HepG2 (cell line): ENCODE measurements around the gene IL26. TPM values are rescaled to one million over a fixed set of nuclear protein-coding genes. Genes with fewer than 3 reads are reported as not detected.

Source experiments
- ATAC-seq: fragments of 200-7000 bp; cut with Tn5 transposase; 3 replicates; pipeline ENCODE4 v1.9.1; 2020; ENCODE audit warnings: mild to moderate bottlenecking, moderate library complexity
- BruUV-seq: library from RNA; stranded (reverse); fragments of 400-500 nt; replicated peaks from 2 replicates; lab custom pipeline; 2021; lab: Mats Ljungman, UMichigan
- CTCF ChIA-PET: fragments of 300-600 bp; formaldehyde crosslinking; extraction: SDS; loops from one replicate; lab custom pipeline; 2021; ENCODE audit warnings: low total read pairs, inconsistent platforms, low intra/inter-chr PET ratio; lab: Yijun Ruan, JAX
- POLR2A ChIA-PET: fragments of 350-600 bp; sonication (Branson Sonifier 250); formaldehyde crosslinking; loops from one replicate; lab custom pipeline; 2020; ENCODE audit warnings: antibody characterized with exemption, inconsistent platforms; lab: Yijun Ruan, JAX
- DNase-seq: peaks from one replicate; pipeline ENCODE4 v3.0.0-alpha.2; 2015; ENCODE audit warnings: low spot score
- FAIRE-seq: peaks from 3 replicates; lab custom pipeline; 2011; peaks lifted over from hg19 to GRCh38; lab: Jason Lieb, UNC
- H2AFZ ChIP-seq: one replicate; pipeline ENCODE4 v1.6.1; 2011; ENCODE audit warnings: low read length, inconsistent platforms
- H3K27ac ChIP-seq: fragments of 300-600 bp; 3 replicates; pipeline ENCODE4 v1.8.0; 2011; ENCODE audit warnings: mixed run types, mild to moderate bottlenecking, mixed read lengths, low read length, inconsistent platforms; ENCODE audit not compliant: insufficient read depth; ENCODE audit errors: extremely low read length
- H3K27me3 ChIP-seq, 2 experiments: fragments of 200-600 bp in 1 of 2; 2 replicates in 1 of 2; 3 replicates in 1 of 2; pipeline versions ENCODE4 v1.6.0 to v1.8.0; 2011; ENCODE audit warnings: low read length in 2 of 2, mild to moderate bottlenecking in 2 of 2, moderate library complexity in 2 of 2, inconsistent platforms in 1 of 2; ENCODE audit not compliant: insufficient read depth in 2 of 2, control insufficient read depth in 1 of 2
- H3K36me3 ChIP-seq, 2 experiments: fragments of 200-600 bp in 1 of 2; replicated peaks in 1 of 2; 2 replicates in 1 of 2; 3 replicates in 1 of 2; pipeline versions ENCODE4 v1.5.1 to v1.8.0; 2011; ENCODE audit warnings: low read length in 2 of 2, inconsistent platforms in 1 of 2; ENCODE audit not compliant: insufficient read depth in 2 of 2, control insufficient read depth in 1 of 2
- H3K4me1 ChIP-seq: 2 replicates; pipeline ENCODE4 v1.5.1; 2012; ENCODE audit warnings: low read length, inconsistent platforms; ENCODE audit not compliant: insufficient read depth
- H3K4me2 ChIP-seq: 2 replicates; pipeline ENCODE4 v1.6.0; 2011; ENCODE audit warnings: low read depth, low read length, inconsistent platforms
- H3K4me3 ChIP-seq, 3 experiments: fragments of 200-600 bp in 1 of 3; sonication (generic), shearing (Covaris generic) in 1 of 3; replicated peaks in 1 of 3; 2 replicates each; pipeline ENCODE4 v1.5.1; 2011 to 2016; ENCODE audit warnings: low read length in 3 of 3, inconsistent platforms in 2 of 3, low read depth in 2 of 3, mild to moderate bottlenecking in 2 of 3, control low read depth in 1 of 3, mixed read lengths in 1 of 3; ENCODE audit not compliant: insufficient read depth in 1 of 3
- H3K79me2 ChIP-seq: one replicate; pipeline ENCODE4 v1.6.1; 2011; ENCODE audit warnings: low read length, inconsistent platforms; ENCODE audit not compliant: insufficient read depth
- H3K9ac ChIP-seq: 2 replicates; pipeline ENCODE4 v1.6.0; 2011; ENCODE audit warnings: mild to moderate bottlenecking, low read depth, low read length, inconsistent platforms; ENCODE audit not compliant: insufficient read depth
- H3K9me3 ChIP-seq: 2 replicates; pipeline ENCODE4 v1.5.1; 2012; ENCODE audit warnings: mild to moderate bottlenecking, low read length
- H4K20me1 ChIP-seq: 2 replicates; pipeline ENCODE4 v1.6.0; 2011; ENCODE audit warnings: inconsistent platforms, mild to moderate bottlenecking, low read length, moderate library complexity; ENCODE audit not compliant: insufficient read depth
- ATRX ChIP-seq: sonication (generic); formaldehyde crosslinking; IDR thresholded peaks from 2 replicates; pipeline ENCODE4 v1.4.0; 2020; ENCODE audit warnings: missing genetic modification reagents, borderline replicate concordance
- FOXC1 ChIP-seq: sonication (generic); formaldehyde crosslinking; IDR thresholded peaks from 2 replicates; pipeline ENCODE4 v1.8.0; 2022; ENCODE audit warnings: mild to moderate bottlenecking, missing genetic modification reagents, borderline replicate concordance
- ZFP36 ChIP-seq: fragments of 150-350 bp; IDR thresholded peaks from 2 replicates; pipeline ENCODE4 v1.6.1; 2018; ENCODE audit warnings: borderline replicate concordance, low read length, low read depth; ENCODE audit not compliant: partially characterized antibody
- ZNF496 ChIP-seq: sonication (generic); formaldehyde crosslinking; IDR thresholded peaks from 2 replicates; pipeline ENCODE4 v1.8.1; 2023; ENCODE audit warnings: mild to moderate bottlenecking, moderate library complexity, missing genetic modification reagents; ENCODE audit not compliant: insufficient replicate concordance
- WGBS: methylation state at CpG from one replicate; pipeline ENCODE4 v1.1.6; 2017; ENCODE audit warnings: low lambda C conversion rate; 5-methylcytosine and 5-hydroxymethylcytosine counted together
- in situ Hi-C: cut with HindIII; loops from 2 replicates; pipeline ENCODE4 v1.10.0; 2017; ENCODE audit warnings: low pct_unique_long_range_greater_than_20kb; ENCODE audit not compliant: extremely low pct_ligation_motif_present
- intact Hi-C: fragments of 100-400 bp; cut with micrococcal nuclease; formaldehyde crosslinking; loops from one replicate; pipeline ENCODE4 v1.10.0; 2022; ENCODE audit not compliant: unreplicated experiment
- polyA plus RNA-seq, 8 experiments: library from polyadenylated mRNA; depleted of rRNA in 3 of 8; stranded (reverse) in 7 of 8; unstranded in 1 of 8; fragments of >200 nt; fragmentation: Illumina TruSeq in 4 of 8; extraction: Trizol in 4 of 8; gene quantifications; 2 replicates each; pipeline versions ENCODE4 v1.2.1 to v1.2.3, GENCODE V29; 2011 to 2016; ENCODE audit warnings: low read depth in 4 of 8, missing spikeins in 1 of 8, mixed read lengths in 1 of 8; ENCODE audit not compliant: insufficient read depth in 1 of 8
- total RNA-seq, 5 experiments: library from RNA; depleted of rRNA; stranded (reverse); fragments of >200 nt; fragmentation: Illumina TruSeq; extraction: Trizol; gene quantifications; 2 replicates each; pipeline ENCODE4 v1.2.3, GENCODE V29; 2016; ENCODE audit warnings: low read depth in 1 of 5
- TF ChIP-seq, protein P1 (sequence below): IDR thresholded peaks from 2 replicates; pipeline ENCODE4 v1.6.1; 2018; ENCODE audit warnings: missing genetic modification reagents
- TF ChIP-seq, protein P2 (sequence below): sonication (generic); formaldehyde crosslinking; IDR thresholded peaks from 2 replicates; pipeline ENCODE4 v1.4.0; 2020; ENCODE audit warnings: mild to moderate bottlenecking, missing genetic modification reagents
- TF ChIP-seq, protein P3 (sequence below): sonication (generic); formaldehyde crosslinking; IDR thresholded peaks from 2 replicates; pipeline ENCODE4 v1.8.1; 2022; ENCODE audit warnings: low read depth, mild to moderate bottlenecking, missing genetic modification reagents

IL26 gene
- total and polyA plus RNA-seq, 2 of the 13 experiments (the other 11 are each of a cell fraction or from before 2014, with no cell fraction given), result not detected

DNA sequence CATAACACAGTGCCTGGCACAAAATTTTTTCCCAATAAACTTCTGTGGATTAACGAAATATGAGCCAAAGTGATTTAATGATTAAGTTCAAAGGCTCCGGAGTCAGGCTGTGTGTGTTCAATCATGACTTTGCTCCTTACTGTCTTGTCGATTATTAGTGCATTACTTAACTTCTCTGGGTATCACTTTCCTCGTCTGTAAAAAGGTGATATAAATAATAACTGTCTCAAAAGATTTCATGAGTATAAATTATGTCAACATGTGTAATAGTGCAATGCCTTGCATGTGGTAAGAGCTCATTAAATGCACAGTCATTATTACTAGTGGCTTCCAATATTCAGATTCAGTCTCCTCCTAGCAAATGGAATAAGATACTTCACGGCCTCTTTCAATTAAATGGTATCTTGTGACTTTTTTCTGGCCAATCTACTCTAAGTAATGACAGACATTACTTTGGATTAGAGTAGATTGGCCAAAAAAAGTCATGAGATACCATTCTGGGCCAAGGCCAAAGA, 59.2 kb downstream of the IL26 start:
- WGBS, result 8% methylated on average over 5 of the region's 5 CpGs
- CTCF ChIA-PET, result no interaction called here
- FAIRE-seq, result no peak

DNA sequence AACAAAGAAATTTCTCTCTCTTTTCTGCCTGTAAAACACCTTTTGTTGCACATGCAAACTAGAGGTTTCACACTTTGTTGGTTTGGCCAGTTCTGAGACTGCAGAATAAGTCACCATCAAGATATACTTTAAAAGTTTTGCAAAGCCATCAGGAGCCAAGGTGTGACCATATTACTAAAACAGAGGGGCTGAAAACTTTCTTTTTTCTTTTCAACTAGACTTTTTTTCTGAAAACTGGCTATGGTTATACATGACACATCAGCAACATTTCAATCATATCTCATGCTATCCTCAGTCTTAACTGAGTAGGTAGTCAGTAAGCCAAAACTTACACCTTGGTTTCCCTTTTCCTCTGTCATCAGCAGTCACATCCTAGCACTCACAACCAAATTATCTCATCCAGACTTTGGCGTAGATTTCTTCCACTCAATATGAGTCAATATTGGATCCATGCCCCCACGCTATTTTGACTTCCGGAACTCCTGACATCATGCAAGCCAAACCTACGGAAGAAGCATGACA, 62.0 kb downstream of the IL26 start:
- POLR2A ChIA-PET, result no interaction called here
- Histone ChIP-seq H3K4me3 (no peak overlapping the region), H3K9me3 (no peaks in the 10 kb centered on the region), H3K4me2 (no peak overlapping the region), H3K27ac (no peak overlapping the region), H3K4me1 (no peaks in the 10 kb centered on the region), H3K79me2 (no peaks in the 10 kb centered on the region), H2AFZ (no peak overlapping the region), H3K9ac (no peak overlapping the region), H4K20me1 (no peaks in the 10 kb centered on the region), H3K27me3 (no peaks in the 10 kb centered on the region; a peak in 1 of 5 replicates), H3K36me3 (no peaks in the 10 kb centered on the region)
- in situ Hi-C loops (no loop called here), intact Hi-C loops (no loop called here)
- FAIRE-seq (no peak), ATAC-seq (no peak), DNase-seq (no peak)
- WGBS, result 59% methylated on average over 4 of the region's 4 CpGs
- no TSS peak for BruUV-seq
- CTCF ChIA-PET, result no interaction called here
- TF ChIP-seq FOXC1 (CRISPR knock-in tag) (no peak), ZFP36 (no peak), ATRX (no peak)
- TF ChIP-seq, protein P1, sequence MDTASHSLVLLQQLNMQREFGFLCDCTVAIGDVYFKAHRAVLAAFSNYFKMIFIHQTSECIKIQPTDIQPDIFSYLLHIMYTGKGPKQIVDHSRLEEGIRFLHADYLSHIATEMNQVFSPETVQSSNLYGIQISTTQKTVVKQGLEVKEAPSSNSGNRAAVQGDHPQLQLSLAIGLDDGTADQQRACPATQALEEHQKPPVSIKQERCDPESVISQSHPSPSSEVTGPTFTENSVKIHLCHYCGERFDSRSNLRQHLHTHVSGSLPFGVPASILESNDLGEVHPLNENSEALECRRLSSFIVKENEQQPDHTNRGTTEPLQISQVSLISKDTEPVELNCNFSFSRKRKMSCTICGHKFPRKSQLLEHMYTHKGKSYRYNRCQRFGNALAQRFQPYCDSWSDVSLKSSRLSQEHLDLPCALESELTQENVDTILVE (CRISPR knock-in tag), result no peak
- TF ChIP-seq, protein P2, sequence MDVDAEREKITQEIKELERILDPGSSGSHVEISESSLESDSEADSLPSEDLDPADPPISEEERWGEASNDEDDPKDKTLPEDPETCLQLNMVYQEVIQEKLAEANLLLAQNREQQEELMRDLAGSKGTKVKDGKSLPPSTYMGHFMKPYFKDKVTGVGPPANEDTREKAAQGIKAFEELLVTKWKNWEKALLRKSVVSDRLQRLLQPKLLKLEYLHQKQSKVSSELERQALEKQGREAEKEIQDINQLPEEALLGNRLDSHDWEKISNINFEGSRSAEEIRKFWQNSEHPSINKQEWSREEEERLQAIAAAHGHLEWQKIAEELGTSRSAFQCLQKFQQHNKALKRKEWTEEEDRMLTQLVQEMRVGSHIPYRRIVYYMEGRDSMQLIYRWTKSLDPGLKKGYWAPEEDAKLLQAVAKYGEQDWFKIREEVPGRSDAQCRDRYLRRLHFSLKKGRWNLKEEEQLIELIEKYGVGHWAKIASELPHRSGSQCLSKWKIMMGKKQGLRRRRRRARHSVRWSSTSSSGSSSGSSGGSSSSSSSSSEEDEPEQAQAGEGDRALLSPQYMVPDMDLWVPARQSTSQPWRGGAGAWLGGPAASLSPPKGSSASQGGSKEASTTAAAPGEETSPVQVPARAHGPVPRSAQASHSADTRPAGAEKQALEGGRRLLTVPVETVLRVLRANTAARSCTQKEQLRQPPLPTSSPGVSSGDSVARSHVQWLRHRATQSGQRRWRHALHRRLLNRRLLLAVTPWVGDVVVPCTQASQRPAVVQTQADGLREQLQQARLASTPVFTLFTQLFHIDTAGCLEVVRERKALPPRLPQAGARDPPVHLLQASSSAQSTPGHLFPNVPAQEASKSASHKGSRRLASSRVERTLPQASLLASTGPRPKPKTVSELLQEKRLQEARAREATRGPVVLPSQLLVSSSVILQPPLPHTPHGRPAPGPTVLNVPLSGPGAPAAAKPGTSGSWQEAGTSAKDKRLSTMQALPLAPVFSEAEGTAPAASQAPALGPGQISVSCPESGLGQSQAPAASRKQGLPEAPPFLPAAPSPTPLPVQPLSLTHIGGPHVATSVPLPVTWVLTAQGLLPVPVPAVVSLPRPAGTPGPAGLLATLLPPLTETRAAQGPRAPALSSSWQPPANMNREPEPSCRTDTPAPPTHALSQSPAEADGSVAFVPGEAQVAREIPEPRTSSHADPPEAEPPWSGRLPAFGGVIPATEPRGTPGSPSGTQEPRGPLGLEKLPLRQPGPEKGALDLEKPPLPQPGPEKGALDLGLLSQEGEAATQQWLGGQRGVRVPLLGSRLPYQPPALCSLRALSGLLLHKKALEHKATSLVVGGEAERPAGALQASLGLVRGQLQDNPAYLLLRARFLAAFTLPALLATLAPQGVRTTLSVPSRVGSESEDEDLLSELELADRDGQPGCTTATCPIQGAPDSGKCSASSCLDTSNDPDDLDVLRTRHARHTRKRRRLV (CRISPR knock-in tag), result no peak

More for the DNA sequence above, 59.2 kb downstream of the IL26 start:
- Histone ChIP-seq H3K9ac (no peak overlapping the region), H3K27ac (no peak overlapping the region), H4K20me1 (no peaks in the 10 kb centered on the region), H2AFZ (no peak overlapping the region), H3K4me1 (no peaks in the 10 kb centered on the region), H3K27me3 (no peaks in the 10 kb centered on the region; a peak in 1 of 5 replicates), H3K36me3 (no peaks in the 10 kb centered on the region), H3K4me2 (no peak overlapping the region), H3K79me2 (no peaks in the 10 kb centered on the region), H3K4me3 (no peak overlapping the region), H3K9me3 (no peaks in the 10 kb centered on the region)
- POLR2A ChIA-PET, result no interaction called here
- no peak for TF ChIP-seq ZNF496
- TF ChIP-seq, protein P3, sequence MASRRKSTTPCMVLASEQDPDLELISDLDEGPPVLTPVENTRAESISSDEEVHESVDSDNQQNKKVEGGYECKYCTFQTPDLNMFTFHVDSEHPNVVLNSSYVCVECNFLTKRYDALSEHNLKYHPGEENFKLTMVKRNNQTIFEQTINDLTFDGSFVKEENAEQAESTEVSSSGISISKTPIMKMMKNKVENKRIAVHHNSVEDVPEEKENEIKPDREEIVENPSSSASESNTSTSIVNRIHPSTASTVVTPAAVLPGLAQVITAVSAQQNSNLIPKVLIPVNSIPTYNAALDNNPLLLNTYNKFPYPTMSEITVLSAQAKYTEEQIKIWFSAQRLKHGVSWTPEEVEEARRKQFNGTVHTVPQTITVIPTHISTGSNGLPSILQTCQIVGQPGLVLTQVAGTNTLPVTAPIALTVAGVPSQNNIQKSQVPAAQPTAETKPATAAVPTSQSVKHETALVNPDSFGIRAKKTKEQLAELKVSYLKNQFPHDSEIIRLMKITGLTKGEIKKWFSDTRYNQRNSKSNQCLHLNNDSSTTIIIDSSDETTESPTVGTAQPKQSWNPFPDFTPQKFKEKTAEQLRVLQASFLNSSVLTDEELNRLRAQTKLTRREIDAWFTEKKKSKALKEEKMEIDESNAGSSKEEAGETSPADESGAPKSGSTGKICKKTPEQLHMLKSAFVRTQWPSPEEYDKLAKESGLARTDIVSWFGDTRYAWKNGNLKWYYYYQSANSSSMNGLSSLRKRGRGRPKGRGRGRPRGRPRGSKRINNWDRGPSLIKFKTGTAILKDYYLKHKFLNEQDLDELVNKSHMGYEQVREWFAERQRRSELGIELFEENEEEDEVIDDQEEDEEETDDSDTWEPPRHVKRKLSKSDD (CRISPR knock-in tag), result no peak
- ATAC-seq (no peak), DNase-seq (no peak)
- BruUV-seq, result no TSS peak
- in situ Hi-C loops, result no loop called here
- intact Hi-C loops, result no loop called here
